Transverse colon (tissue), 4 donors: ENCODE results near the gene VTCN1. TPM values are rescaled to one million over a fixed set of nuclear protein-coding genes. Genes with fewer than 3 reads are reported as not detected.

Source experiments
- DNase-seq: peaks from one replicate; pipeline ENCODE4 v3.0.0-alpha.2; 2019
- H3K27ac ChIP-seq, 4 donors: fragments of 200-600 bp; sonication (generic); 2 replicates each; pipeline ENCODE4 v1.5.1; 2016 to 2018; ENCODE audit warnings: inconsistent platforms in 4 of 4
- H3K27me3 ChIP-seq: fragments of 200-600 bp; sonication (generic); 2 replicates; pipeline ENCODE4 v1.5.1; 2017; ENCODE audit warnings: inconsistent platforms
- H3K36me3 ChIP-seq, 4 donors: fragments of 200-600 bp; sonication (generic); 2 replicates each; pipeline ENCODE4 v1.5.1; 2017 to 2019; ENCODE audit warnings: inconsistent platforms in 4 of 4
- H3K4me1 ChIP-seq, 4 donors: fragments of 200-600 bp; sonication (generic); 2 replicates each; pipeline ENCODE4 v1.5.1; 2017 to 2020; ENCODE audit warnings: inconsistent platforms in 4 of 4
- H3K4me3 ChIP-seq, 4 donors: fragments of 200-600 bp; sonication (generic); 1 replicate in 1 of 4; 2 replicates in 3 of 4; pipeline versions ENCODE4 v1.5.1 to v1.6.1; 2017 to 2019; ENCODE audit warnings: inconsistent platforms in 4 of 4
- H3K9me3 ChIP-seq, 2 donors: fragments of 200-600 bp; sonication (generic); 2 replicates each; pipeline ENCODE4 v1.5.1; 2017 to 2019; ENCODE audit warnings: inconsistent platforms in 2 of 2
- EP300 ChIP-seq: sonication (generic); formaldehyde crosslinking; IDR thresholded peaks from one replicate; pipeline ENCODE4 v1.6.1; 2017; ENCODE audit warnings: antibody characterized with exemption, low read depth
- POLR2A ChIP-seq: fragments of 450-650 bp; IDR thresholded peaks from one replicate; pipeline ENCODE4 v1.6.1; 2016; ENCODE audit warnings: antibody characterized with exemption, mild to moderate bottlenecking, moderate library complexity
- POLR2AphosphoS5 ChIP-seq, 3 donors: sonication (generic); formaldehyde crosslinking; IDR thresholded peaks; one replicate each; pipeline ENCODE4 v1.6.1; 2016; ENCODE audit warnings: antibody characterized with exemption in 3 of 3
- WGBS, 2 donors: methylation state at CpG; one replicate each; pipeline ENCODE4 v1.1.5; 2018; ENCODE audit warnings: low coverage in 1 of 2; 5-methylcytosine and 5-hydroxymethylcytosine counted together
- in situ Hi-C, 4 donors: fragments of 200-750 bp; cut with MboI; loops; one replicate each; pipeline versions ENCODE4 v1.15.0 to v1.15.1; 2017; ENCODE audit warnings: low sequenced_read_pairs in 3 of 4, low pct_ligation_motif_present in 1 of 4, low pct_unique_long_range_greater_than_20kb in 1 of 4
- intact Hi-C: fragments of 100-400 bp; cut with DNase I; formaldehyde crosslinking; loops from one replicate; pipeline ENCODE4 v1.15.1; 2023; ENCODE audit warnings: low total_unique reads
- total RNA-seq, 4 donors: library from RNA; depleted of rRNA; stranded (reverse); fragments of >200 nt; gene quantifications; one replicate each; pipeline ENCODE4 v1.1.0, GENCODE V29; 2016
- TF ChIP-seq, protein P1 (sequence below), 5 experiments: fragments of 200-600 bp in 3 of 5; fragments of 450-650 bp in 2 of 5; sonication (generic) in 3 of 5; IDR thresholded peaks; 1 replicate in 2 of 5; 2 replicates in 3 of 5; pipeline ENCODE4 v1.5.1; 2016 to 2017; ENCODE audit warnings: antibody characterized with exemption in 5 of 5, inconsistent platforms in 3 of 5, mild to moderate bottlenecking in 2 of 5, moderate library complexity in 1 of 5

The VTCN1 gene
- total RNA-seq, 4 donors from 2014 or later = not detected

DNA sequence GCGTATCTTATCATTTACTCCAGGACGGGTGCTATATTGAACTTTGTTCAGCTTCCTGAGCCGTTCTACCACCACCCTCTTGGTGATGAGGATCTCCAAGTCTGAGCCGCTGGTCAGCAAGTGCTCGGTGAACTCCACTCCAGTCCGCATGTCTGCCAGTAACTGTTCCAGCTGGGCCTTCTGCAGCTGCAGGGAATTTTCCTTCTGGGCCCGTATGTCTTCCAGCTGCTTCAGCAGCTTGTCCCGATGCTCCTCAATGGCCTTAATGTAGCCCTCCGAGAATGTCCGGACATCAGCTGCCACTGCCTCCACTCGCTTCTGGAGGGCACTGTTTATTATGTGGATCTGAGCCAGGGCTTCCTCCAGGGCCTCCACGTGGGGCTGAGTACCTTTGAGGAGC lies 92.6 kb downstream of the VTCN1 start:
- no peak for TF ChIP-seq POLR2AphosphoS5 (IDR thresholded peaks at IDR 0.05)
- TF ChIP-seq, protein P1, sequence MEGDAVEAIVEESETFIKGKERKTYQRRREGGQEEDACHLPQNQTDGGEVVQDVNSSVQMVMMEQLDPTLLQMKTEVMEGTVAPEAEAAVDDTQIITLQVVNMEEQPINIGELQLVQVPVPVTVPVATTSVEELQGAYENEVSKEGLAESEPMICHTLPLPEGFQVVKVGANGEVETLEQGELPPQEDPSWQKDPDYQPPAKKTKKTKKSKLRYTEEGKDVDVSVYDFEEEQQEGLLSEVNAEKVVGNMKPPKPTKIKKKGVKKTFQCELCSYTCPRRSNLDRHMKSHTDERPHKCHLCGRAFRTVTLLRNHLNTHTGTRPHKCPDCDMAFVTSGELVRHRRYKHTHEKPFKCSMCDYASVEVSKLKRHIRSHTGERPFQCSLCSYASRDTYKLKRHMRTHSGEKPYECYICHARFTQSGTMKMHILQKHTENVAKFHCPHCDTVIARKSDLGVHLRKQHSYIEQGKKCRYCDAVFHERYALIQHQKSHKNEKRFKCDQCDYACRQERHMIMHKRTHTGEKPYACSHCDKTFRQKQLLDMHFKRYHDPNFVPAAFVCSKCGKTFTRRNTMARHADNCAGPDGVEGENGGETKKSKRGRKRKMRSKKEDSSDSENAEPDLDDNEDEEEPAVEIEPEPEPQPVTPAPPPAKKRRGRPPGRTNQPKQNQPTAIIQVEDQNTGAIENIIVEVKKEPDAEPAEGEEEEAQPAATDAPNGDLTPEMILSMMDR (IDR thresholded peaks at IDR 0.05) = no peak
- TF ChIP-seq EP300 = no peak
- no peak for TF ChIP-seq POLR2A
- WGBS, 2 donors = 65 to 80% methylated on average over 6 to 12 of the region's 12 CpGs

DNA sequence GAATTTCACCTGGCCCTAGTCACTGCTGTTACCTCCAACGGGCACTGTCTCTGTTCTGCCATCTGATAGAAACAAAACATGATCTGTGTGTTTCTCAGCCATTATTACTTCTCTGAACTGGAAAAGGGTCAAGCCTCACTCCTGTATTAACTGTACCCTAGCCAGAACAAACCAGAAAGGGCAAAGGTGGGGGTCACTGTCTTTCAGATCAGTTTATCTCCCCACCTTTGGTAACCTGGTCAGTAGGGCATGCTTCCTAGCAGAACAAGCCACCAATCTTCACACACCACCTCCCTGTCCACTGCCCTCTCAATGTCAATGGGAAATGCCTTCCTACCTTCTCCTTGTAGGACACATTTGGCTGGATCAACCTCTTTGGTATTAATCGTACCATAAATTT lies 93.0 kb downstream of the VTCN1 start:
- Histone ChIP-seq H3K4me3 (no peak overlapping the region), H3K27ac (no peak overlapping the region), H3K27me3 (no peaks in the 10 kb centered on the region), H3K4me1 (peaks cover 6 to 16% (median 13%) of the 10 kb centered on the region in 4 donors), H3K9me3 (no peaks in the 10 kb centered on the region), H3K36me3 (no peaks in the 10 kb centered on the region)
- in situ Hi-C loops = loop anchor here in 1 of 4 donors (25.0 kb wide), 1 partner anchor 795 kb away; no protein-coding TSS in a partner anchor
- intact Hi-C loops = no loop called here
- 80 to 91% methylated on average over 1 to 2 of the region's 2 CpGs for WGBS, 2 donors
- DNase-seq = no peak
- TF ChIP-seq POLR2A (no peak), EP300 (no peak), POLR2AphosphoS5 (IDR thresholded peaks at IDR 0.05) (no peak)
- TF ChIP-seq, protein P1 (IDR thresholded peaks at IDR 0.05) = no peak

More for the DNA sequence above, 92.6 kb downstream of the VTCN1 start:
- no peak overlapping the region for H3K4me3 ChIP-seq
- H3K27me3 ChIP-seq = no peaks in the 10 kb centered on the region
- no peaks in the 10 kb centered on the region for H3K36me3 ChIP-seq
- H3K9me3 ChIP-seq = no peaks in the 10 kb centered on the region
- DNase-seq = no peak
- H3K27ac ChIP-seq = no peak overlapping the region
- in situ Hi-C loops = loop anchor here in 1 of 4 donors (25.0 kb wide), 1 partner anchor 794 kb away; no protein-coding TSS in a partner anchor
- intact Hi-C loops = no loop called here
- H3K4me1 ChIP-seq = peaks cover 6 to 16% (median 13%) of the 10 kb centered on the region in 4 donors

DNA sequence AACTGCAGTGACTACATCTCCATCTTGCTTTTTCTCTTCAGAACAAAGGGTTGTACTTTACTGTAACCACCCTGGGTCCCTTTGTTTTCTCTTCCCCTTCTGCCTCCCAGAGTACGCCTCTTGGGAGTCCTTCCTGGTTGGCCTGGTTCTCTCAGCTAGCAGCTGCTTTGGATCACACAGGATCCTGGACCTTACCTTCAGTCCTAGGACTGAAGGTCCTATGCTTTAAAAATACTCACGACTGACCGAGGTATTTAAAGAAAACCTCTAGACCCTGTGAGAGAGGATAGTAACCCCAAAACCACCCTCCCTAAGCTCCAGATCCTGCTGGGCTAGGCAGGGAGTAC lies 94.0 kb downstream of the VTCN1 start:
- Histone ChIP-seq H3K27ac (no peak overlapping the region), H3K4me3 (no peak overlapping the region), H3K4me1 (peaks cover 6 to 11% (median 9%) of the 10 kb centered on the region in 4 donors), H3K36me3 (no peaks in the 10 kb centered on the region), H3K9me3 (no peaks in the 10 kb centered on the region), H3K27me3 (no peaks in the 10 kb centered on the region)
- intact Hi-C loops = no loop called here
- DNase-seq = no peak
- in situ Hi-C loops = loop anchor here in 1 of 4 donors (25.0 kb wide), 1 partner anchor 796 kb away; no protein-coding TSS in a partner anchor
- TF ChIP-seq POLR2AphosphoS5 (IDR thresholded peaks at IDR 0.05) (no peak), EP300 (no peak), POLR2A (no peak)
- TF ChIP-seq, protein P1 (IDR thresholded peaks at IDR 0.05) = no peak
- 95 to 100% methylated on average over 2 to 3 of the region's 3 CpGs for WGBS, 2 donors

DNA sequence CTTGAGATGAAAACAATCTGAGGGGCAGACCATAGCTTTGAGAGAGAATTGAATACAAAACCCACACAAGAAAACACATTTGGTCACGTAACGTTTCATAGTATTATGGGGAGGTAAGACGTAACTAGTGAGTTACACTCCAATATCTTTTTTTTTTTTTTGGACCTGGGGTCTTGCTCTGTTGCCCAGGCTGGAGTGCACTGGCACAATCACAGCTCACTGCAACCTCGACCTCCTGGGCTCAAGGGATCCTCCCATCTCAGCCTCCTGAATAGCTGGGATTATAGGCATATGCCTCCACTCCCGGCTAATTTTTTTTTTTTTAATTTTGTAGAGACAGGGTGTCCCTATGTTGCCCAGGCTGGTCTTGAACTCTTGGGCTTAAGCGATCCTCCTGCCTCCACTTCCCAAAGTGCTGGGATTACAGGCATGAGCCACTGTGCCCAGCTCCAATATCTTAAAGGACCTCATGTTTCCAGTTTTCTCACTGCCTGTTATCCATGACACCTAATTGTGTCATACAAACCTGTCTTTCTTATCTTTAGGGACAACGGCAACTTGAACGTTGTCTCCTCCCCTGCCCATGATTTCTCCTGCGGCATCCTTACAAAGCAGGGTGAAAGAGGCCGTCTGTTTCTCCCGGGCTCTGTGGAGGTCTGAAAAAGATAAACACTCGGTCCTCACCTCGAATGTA lies 94.5 kb downstream of the VTCN1 start:
- in situ Hi-C loops (loop anchor here in 1 of 4 donors (25.0 kb wide), 1 partner anchor 796 kb away; no protein-coding TSS in a partner anchor), intact Hi-C loops (no loop called here)
- H3K4me3 ChIP-seq = no peak overlapping the region
- H3K9me3 ChIP-seq = no peaks in the 10 kb centered on the region
- TF ChIP-seq, protein P1 (IDR thresholded peaks at IDR 0.05) = no peak
- TF ChIP-seq POLR2AphosphoS5 (IDR thresholded peaks at IDR 0.05) = no peak
- no peak for TF ChIP-seq POLR2A
- H3K36me3 ChIP-seq = no peaks in the 10 kb centered on the region
- no peak for DNase-seq
- no peak overlapping the region for H3K27ac ChIP-seq
- 92 to 100% methylated on average over 13 of the region's 13 CpGs for WGBS, 2 donors
- peaks cover 6 to 10% (median 9%) of the 10 kb centered on the region in 4 donors for H3K4me1 ChIP-seq
- no peaks in the 10 kb centered on the region for H3K27me3 ChIP-seq
